Measurements from ENCODE around the gene WDR88. TPM values are rescaled to one million over a fixed set of nuclear protein-coding genes. Genes with fewer than 3 reads are reported as not detected.
A peak's percentile ranks its signal among the peaks of the same experiment; 100 is the strongest.

Gene WDR88
- total and polyA plus RNA-seq, 2 experiments from 2014 or later: not detected

DNA sequence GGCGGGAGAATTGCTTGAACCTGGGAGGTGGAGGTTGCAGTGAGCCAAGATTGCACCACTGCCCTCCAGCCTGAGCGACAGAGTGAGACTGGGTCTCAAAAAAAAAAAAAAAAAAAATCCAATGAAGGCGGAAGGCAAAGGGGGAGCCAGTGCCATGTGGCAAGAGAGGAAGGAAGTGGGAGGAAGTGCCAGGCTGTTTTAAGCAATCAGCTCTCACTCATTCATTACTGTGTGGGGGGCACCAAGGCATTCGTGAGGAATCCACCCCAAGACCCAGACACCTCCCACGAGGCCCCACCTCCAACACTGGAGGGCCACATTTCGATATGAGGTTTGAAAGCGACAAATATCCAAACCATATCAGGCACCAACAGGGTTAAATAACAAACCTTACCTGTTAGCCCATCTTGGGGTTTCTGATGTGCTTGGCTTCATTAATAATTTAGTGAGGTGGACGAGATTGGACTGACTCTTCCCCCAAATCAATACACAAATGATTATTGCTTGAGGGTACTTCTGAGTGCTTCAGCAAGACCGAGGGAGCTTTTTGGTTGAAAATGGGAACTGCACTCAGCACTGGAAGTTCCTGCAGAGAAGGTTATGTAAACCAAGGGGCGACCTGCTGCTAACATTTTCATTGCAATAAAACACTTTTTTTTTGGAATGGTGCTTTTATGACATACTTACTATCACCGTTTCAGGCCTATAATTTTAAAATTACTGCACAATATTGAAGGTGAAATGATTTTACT is 54.7 kb downstream of the WDR88 start:
- Histone ChIP-seq H3K9me2 (ENCODE audit: insufficient read depth) (no peaks in the 10 kb centered on the region), H3F3A (replicated peaks; ENCODE audit: low read depth) (peaks cover 3% of the 10 kb centered on the region; the same call in 1 of the 2 replicates), H2AFZ (peak overlapping the region; percentile 86; the same call in 1 of the 2 replicates), H3K36me3 (ENCODE audit: insufficient read depth) (no peaks in the 10 kb centered on the region), H3K4me2 (peak overlapping the region; percentile 38), H4K20me1 (replicated peaks; ENCODE audit: insufficient read depth) (no peaks in the 10 kb centered on the region), H3K4me3 (no peak overlapping the region), H3K79me2 (replicated peaks; ENCODE audit: insufficient read depth) (no peaks in the 10 kb centered on the region), H3K4me1 (ENCODE audit: insufficient read depth) (peaks cover 6% of the 10 kb centered on the region), H3K27ac (ENCODE audit: low read depth) (no peak overlapping the region), H3K27me3 (ENCODE audit: insufficient read depth) (no peaks in the 10 kb centered on the region)
- Mint-ChIP-seq H3K4me3 (peak overlapping the region; percentile 48; the same call in 2 of the 3 replicates), H3K9me3 (no peaks in the 10 kb centered on the region), H3K27me3 (ENCODE audit: insufficient read depth, low read depth, poor library complexity) (peaks cover 12% of the 10 kb centered on the region), H3K4me1 (peaks cover 10% of the 10 kb centered on the region), H3K27ac (no peak overlapping the region), H3K36me3 (ENCODE audit: low read depth) (no peaks in the 10 kb centered on the region)
- no peak for DNase-seq (ENCODE audit: low spot score)
- no peak for TF ChIP-seq EZH2phosphoT487 (IDR thresholded peaks at IDR 0.05; ENCODE audit: unreplicated experiment)
- TF ChIP-seq, protein P1, sequence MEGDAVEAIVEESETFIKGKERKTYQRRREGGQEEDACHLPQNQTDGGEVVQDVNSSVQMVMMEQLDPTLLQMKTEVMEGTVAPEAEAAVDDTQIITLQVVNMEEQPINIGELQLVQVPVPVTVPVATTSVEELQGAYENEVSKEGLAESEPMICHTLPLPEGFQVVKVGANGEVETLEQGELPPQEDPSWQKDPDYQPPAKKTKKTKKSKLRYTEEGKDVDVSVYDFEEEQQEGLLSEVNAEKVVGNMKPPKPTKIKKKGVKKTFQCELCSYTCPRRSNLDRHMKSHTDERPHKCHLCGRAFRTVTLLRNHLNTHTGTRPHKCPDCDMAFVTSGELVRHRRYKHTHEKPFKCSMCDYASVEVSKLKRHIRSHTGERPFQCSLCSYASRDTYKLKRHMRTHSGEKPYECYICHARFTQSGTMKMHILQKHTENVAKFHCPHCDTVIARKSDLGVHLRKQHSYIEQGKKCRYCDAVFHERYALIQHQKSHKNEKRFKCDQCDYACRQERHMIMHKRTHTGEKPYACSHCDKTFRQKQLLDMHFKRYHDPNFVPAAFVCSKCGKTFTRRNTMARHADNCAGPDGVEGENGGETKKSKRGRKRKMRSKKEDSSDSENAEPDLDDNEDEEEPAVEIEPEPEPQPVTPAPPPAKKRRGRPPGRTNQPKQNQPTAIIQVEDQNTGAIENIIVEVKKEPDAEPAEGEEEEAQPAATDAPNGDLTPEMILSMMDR (conservative IDR thresholded peaks at IDR 0.05; ENCODE audit: low read depth in 2 of 2): no peak
- no peak for TF ChIP-seq ZNF331 (CRISPR knock-in tag; IDR thresholded peaks at IDR 0.05; ENCODE audit: low read depth)
- TF ChIP-seq, protein P2, sequence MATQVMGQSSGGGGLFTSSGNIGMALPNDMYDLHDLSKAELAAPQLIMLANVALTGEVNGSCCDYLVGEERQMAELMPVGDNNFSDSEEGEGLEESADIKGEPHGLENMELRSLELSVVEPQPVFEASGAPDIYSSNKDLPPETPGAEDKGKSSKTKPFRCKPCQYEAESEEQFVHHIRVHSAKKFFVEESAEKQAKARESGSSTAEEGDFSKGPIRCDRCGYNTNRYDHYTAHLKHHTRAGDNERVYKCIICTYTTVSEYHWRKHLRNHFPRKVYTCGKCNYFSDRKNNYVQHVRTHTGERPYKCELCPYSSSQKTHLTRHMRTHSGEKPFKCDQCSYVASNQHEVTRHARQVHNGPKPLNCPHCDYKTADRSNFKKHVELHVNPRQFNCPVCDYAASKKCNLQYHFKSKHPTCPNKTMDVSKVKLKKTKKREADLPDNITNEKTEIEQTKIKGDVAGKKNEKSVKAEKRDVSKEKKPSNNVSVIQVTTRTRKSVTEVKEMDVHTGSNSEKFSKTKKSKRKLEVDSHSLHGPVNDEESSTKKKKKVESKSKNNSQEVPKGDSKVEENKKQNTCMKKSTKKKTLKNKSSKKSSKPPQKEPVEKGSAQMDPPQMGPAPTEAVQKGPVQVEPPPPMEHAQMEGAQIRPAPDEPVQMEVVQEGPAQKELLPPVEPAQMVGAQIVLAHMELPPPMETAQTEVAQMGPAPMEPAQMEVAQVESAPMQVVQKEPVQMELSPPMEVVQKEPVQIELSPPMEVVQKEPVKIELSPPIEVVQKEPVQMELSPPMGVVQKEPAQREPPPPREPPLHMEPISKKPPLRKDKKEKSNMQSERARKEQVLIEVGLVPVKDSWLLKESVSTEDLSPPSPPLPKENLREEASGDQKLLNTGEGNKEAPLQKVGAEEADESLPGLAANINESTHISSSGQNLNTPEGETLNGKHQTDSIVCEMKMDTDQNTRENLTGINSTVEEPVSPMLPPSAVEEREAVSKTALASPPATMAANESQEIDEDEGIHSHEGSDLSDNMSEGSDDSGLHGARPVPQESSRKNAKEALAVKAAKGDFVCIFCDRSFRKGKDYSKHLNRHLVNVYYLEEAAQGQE (IDR thresholded peaks at IDR 0.05; ENCODE audit: unreplicated experiment): no peak
- ATAC-seq: no peak

DNA sequence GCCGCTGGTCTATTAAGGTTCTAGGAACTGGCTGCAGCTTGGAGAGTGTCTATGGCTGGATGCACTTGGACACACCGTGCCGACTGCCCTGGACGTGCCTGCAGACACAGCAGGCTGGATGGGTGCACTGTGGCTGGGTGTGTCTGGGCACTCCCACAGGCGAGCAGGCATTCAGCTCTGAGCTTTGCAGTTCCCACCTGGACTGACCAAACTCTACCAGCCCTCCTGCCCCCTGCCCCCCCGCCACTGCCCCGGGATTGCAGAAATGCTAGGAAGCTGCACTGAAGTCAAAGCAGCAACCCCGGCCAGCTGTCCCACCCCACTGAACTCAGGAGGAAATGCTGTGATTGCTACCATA is 55.2 kb downstream of the WDR88 start:
- H3K4me1 Mint-ChIP-seq: peaks cover 10% of the 10 kb centered on the region
- Histone ChIP-seq H3K4me1 (ENCODE audit: insufficient read depth) (peaks cover 6% of the 10 kb centered on the region), H3K4me3 (no peak overlapping the region), H3K9me2 (ENCODE audit: insufficient read depth) (no peaks in the 10 kb centered on the region), H3K27ac (ENCODE audit: low read depth) (no peak overlapping the region), H4K20me1 (replicated peaks; ENCODE audit: insufficient read depth) (no peaks in the 10 kb centered on the region), H2AFZ (peak overlapping the region; percentile 86; the same call in 1 of the 2 replicates), H3K79me2 (replicated peaks; ENCODE audit: insufficient read depth) (no peaks in the 10 kb centered on the region), H3K36me3 (ENCODE audit: insufficient read depth) (no peaks in the 10 kb centered on the region), H3F3A (replicated peaks; ENCODE audit: low read depth) (peaks cover 3% of the 10 kb centered on the region; the same call in 1 of the 2 replicates), H3K27me3 (ENCODE audit: insufficient read depth) (peaks cover under 1% of the 10 kb centered on the region; the same call in 1 of the 2 replicates), H3K4me2 (peak overlapping the region; percentile 38)
- no peaks in the 10 kb centered on the region for H3K36me3 Mint-ChIP-seq (ENCODE audit: low read depth)
- no peak overlapping the region for H3K27ac Mint-ChIP-seq
- ATAC-seq: no peak
- no peak for DNase-seq (ENCODE audit: low spot score)
- peak overlapping the region; percentile 48; the same call in 2 of the 3 replicates for H3K4me3 Mint-ChIP-seq
- no peaks in the 10 kb centered on the region for H3K9me3 Mint-ChIP-seq
- H3K27me3 Mint-ChIP-seq (ENCODE audit: insufficient read depth, low read depth, poor library complexity): peaks cover 13% of the 10 kb centered on the region
- TF ChIP-seq JUNB (IDR thresholded peaks at IDR 0.05; ENCODE audit: unreplicated experiment) (no peak), STAT1 (IDR thresholded peaks at IDR 0.05; ENCODE audit: unreplicated experiment) (no peak), EZH2phosphoT487 (IDR thresholded peaks at IDR 0.05; ENCODE audit: unreplicated experiment) (no peak), CREB1 (CRISPR knock-in tag; IDR thresholded peaks at IDR 0.05; ENCODE audit: low read depth) (no peak), POLR2AphosphoS5 (IDR thresholded peaks at IDR 0.05; ENCODE audit: low read depth) (no peak), ZNF331 (CRISPR knock-in tag; IDR thresholded peaks at IDR 0.05; ENCODE audit: low read depth) (no peak)
- TF ChIP-seq, protein P1 (conservative IDR thresholded peaks at IDR 0.05; ENCODE audit: low read depth in 2 of 2): no peak
- TF ChIP-seq, protein P2 (IDR thresholded peaks at IDR 0.05; ENCODE audit: unreplicated experiment): no peak
- TF ChIP-seq, protein P3, sequence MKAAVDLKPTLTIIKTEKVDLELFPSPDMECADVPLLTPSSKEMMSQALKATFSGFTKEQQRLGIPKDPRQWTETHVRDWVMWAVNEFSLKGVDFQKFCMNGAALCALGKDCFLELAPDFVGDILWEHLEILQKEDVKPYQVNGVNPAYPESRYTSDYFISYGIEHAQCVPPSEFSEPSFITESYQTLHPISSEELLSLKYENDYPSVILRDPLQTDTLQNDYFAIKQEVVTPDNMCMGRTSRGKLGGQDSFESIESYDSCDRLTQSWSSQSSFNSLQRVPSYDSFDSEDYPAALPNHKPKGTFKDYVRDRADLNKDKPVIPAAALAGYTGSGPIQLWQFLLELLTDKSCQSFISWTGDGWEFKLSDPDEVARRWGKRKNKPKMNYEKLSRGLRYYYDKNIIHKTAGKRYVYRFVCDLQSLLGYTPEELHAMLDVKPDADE (IDR thresholded peaks at IDR 0.05): no peak
